Measurements from ENCODE around the gene TMEM239. TPM values are rescaled to one million over a fixed set of nuclear protein-coding genes. Genes with fewer than 3 reads are reported as not detected.

Gene TMEM239
- total RNA-seq, 4 donors from 2014 or later: 2.8 TPM; not detected in 3

DNA sequence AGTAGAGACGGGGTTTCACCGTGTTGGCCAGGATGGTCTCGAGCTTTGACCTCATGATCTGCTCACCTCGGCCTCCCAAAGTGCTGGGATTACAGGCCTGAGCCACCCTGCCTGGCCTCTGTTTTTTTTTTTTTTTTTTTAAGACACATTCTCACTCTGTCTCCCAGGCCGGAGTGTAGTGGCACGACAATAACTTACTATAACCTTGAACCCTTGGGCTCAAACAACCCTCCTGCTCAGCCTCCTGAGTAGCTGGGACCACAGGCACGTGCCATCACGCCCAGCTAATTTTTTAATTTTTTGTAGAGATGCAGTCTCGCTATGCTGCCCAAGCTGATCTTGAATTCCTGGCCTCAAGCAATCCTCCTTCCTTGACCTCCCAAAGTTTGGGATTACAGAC lies 42.4 kb upstream of the TMEM239 start:
- no peaks in the 10 kb centered on the region for H3K9me3 ChIP-seq
- no peaks in the 10 kb centered on the region for H3K36me3 ChIP-seq
- no peak overlapping the region for H3K4me3 ChIP-seq
- DNase-seq (ENCODE audit: low spot score in 2 of 2): peak in 1 of 2 donors; percentile 21
- 83% methylated on average over 9 of the region's 9 CpGs for WGBS
- peaks cover 3% of the 10 kb centered on the region for H3K4me1 ChIP-seq
- H3K27me3 ChIP-seq: peaks cover 18% of the 10 kb centered on the region
- no peak overlapping the region for H3K27ac ChIP-seq
- TF ChIP-seq POLR2AphosphoS5 (IDR thresholded peaks at IDR 0.05) (no peak), EP300 (IDR thresholded peaks at IDR 0.05) (no peak), POLR2A (IDR thresholded peaks at IDR 0.05) (no peak)
- TF ChIP-seq, protein P1, sequence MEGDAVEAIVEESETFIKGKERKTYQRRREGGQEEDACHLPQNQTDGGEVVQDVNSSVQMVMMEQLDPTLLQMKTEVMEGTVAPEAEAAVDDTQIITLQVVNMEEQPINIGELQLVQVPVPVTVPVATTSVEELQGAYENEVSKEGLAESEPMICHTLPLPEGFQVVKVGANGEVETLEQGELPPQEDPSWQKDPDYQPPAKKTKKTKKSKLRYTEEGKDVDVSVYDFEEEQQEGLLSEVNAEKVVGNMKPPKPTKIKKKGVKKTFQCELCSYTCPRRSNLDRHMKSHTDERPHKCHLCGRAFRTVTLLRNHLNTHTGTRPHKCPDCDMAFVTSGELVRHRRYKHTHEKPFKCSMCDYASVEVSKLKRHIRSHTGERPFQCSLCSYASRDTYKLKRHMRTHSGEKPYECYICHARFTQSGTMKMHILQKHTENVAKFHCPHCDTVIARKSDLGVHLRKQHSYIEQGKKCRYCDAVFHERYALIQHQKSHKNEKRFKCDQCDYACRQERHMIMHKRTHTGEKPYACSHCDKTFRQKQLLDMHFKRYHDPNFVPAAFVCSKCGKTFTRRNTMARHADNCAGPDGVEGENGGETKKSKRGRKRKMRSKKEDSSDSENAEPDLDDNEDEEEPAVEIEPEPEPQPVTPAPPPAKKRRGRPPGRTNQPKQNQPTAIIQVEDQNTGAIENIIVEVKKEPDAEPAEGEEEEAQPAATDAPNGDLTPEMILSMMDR (IDR thresholded peaks at IDR 0.05): no peak

DNA sequence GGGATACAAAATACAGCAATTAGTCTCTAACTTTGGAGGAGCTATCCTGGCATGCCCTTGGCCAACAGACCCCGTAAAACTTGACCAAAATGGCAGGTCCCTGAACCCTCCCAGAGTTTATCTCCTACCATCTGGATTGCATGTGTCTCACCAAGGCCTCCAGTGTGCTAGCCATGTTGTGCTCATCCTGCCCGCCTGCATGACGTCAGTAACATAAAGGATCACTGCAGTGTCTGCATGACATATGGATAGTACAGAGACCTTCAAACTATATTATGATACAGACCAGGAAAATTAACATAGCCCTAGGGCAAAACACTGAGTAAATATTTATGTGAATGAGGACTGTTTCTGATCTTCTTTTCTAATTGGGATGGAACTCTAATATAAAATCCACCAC lies 41.0 kb upstream of the TMEM239 start:
- DNase-seq (ENCODE audit: low spot score in 2 of 2): no peak
- TF ChIP-seq POLR2A (IDR thresholded peaks at IDR 0.05): no peak
- TF ChIP-seq, protein P1 (IDR thresholded peaks at IDR 0.05): no peak
- TF ChIP-seq POLR2AphosphoS5 (IDR thresholded peaks at IDR 0.05): no peak
- no peak for TF ChIP-seq EP300 (IDR thresholded peaks at IDR 0.05)
- Histone ChIP-seq H3K4me3 (no peak overlapping the region), H3K27me3 (peaks cover 17% of the 10 kb centered on the region), H3K9me3 (no peaks in the 10 kb centered on the region), H3K27ac (no peak overlapping the region), H3K36me3 (no peaks in the 10 kb centered on the region), H3K4me1 (peaks cover 3% of the 10 kb centered on the region)
- WGBS: 75% methylated on average over 3 of the region's 3 CpGs

GRCh38 chr20:2778602-2779321 lies 37.4 kb upstream of the TMEM239 start:
- H3K4me3 ChIP-seq: no peak overlapping the region
- no peak for DNase-seq (ENCODE audit: low spot score in 2 of 2)
- no peaks in the 10 kb centered on the region for H3K4me1 ChIP-seq
- H3K36me3 ChIP-seq: no peaks in the 10 kb centered on the region
- no peak overlapping the region for H3K27ac ChIP-seq
- no peak for TF ChIP-seq POLR2AphosphoS5 (IDR thresholded peaks at IDR 0.05)
- TF ChIP-seq, protein P1 (IDR thresholded peaks at IDR 0.05): no peak
- no peak for TF ChIP-seq POLR2A (IDR thresholded peaks at IDR 0.05)
- no peak for TF ChIP-seq EP300 (IDR thresholded peaks at IDR 0.05)
- no peaks in the 10 kb centered on the region for H3K9me3 ChIP-seq
- 84% methylated on average over 10 of the region's 10 CpGs for WGBS
- peaks cover 22% of the 10 kb centered on the region for H3K27me3 ChIP-seq

- 38% methylated on average over 3 of the region's 3 CpGs for WGBS
- TF ChIP-seq POLR2AphosphoS5 (IDR thresholded peaks at IDR 0.05) (no peak), EP300 (IDR thresholded peaks at IDR 0.05) (no peak)
- TF ChIP-seq, protein P1 (IDR thresholded peaks at IDR 0.05): no peak
- DNase-seq (ENCODE audit: low spot score in 2 of 2): no peak
- no peak overlapping the region for H3K4me3 ChIP-seq
- no peaks in the 10 kb centered on the region for H3K36me3 ChIP-seq
- no peaks in the 10 kb centered on the region for H3K9me3 ChIP-seq
- H3K27ac ChIP-seq: no peak overlapping the region
- H3K4me1 ChIP-seq: no peaks in the 10 kb centered on the region
- H3K27me3 ChIP-seq: peaks cover 22% of the 10 kb centered on the region
Measured at GRCh38 chr20:2780948-2781347, 35.2 kb upstream of the TMEM239 start.

GRCh38 chr20:2783908-2784566 lies 32.1 kb upstream of the TMEM239 start:
- Histone ChIP-seq H3K27ac (no peak overlapping the region), H3K9me3 (no peaks in the 10 kb centered on the region), H3K36me3 (no peaks in the 10 kb centered on the region), H3K4me1 (no peaks in the 10 kb centered on the region), H3K4me3 (no peak overlapping the region), H3K27me3 (peaks cover 15% of the 10 kb centered on the region)
- 84% methylated on average over 6 of the region's 6 CpGs for WGBS
- TF ChIP-seq POLR2A (IDR thresholded peaks at IDR 0.05): no peak
- TF ChIP-seq, protein P1 (IDR thresholded peaks at IDR 0.05): no peak
- no peak for TF ChIP-seq POLR2AphosphoS5 (IDR thresholded peaks at IDR 0.05)
- TF ChIP-seq EP300 (IDR thresholded peaks at IDR 0.05): no peak
- no peak for DNase-seq (ENCODE audit: low spot score in 2 of 2)
